Subcutaneous adipose tissue (tissue), 4 donors: ENCODE results near the gene KDELR3. TPM values are rescaled to one million over a fixed set of nuclear protein-coding genes. Genes with fewer than 3 reads are reported as not detected.

Experiments
- CTCF ChIP-seq: fragments of 450-650 bp; IDR thresholded peaks from one replicate; pipeline ENCODE4 v1.5.1; 2016; ENCODE audit warnings: low read depth, mild to moderate bottlenecking, control low read depth, antibody characterized with exemption, moderate library complexity
- total RNA-seq, 4 donors: library from RNA; depleted of rRNA; stranded (reverse); fragments of >200 nt; gene quantifications; one replicate each; pipeline ENCODE4 v1.1.0, GENCODE V29; 2016

Gene KDELR3
- total RNA-seq, 4 donors from 2014 or later: 12.8 to 32.0 (median 20.1) TPM

DNA sequence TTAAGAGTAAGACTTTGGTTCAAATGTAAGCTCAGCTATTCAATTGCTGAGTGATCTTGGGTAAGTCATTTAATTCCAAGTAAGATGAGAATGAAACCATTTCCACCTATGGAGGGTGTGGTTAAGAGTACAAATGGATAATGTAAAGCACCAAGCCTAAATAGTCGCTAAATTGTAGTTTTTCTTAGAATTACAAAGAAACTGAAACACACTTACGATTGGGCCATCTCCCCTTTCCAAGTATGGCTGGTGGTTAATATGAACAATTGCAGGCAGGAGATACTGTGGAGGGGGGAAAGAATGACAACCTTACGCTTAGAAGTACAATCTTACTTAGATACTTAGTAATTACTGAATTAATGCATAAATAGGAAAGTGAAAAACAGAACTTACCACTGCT, 30.0 kb downstream of the KDELR3 start:
- TF ChIP-seq CTCF: no peak

DNA sequence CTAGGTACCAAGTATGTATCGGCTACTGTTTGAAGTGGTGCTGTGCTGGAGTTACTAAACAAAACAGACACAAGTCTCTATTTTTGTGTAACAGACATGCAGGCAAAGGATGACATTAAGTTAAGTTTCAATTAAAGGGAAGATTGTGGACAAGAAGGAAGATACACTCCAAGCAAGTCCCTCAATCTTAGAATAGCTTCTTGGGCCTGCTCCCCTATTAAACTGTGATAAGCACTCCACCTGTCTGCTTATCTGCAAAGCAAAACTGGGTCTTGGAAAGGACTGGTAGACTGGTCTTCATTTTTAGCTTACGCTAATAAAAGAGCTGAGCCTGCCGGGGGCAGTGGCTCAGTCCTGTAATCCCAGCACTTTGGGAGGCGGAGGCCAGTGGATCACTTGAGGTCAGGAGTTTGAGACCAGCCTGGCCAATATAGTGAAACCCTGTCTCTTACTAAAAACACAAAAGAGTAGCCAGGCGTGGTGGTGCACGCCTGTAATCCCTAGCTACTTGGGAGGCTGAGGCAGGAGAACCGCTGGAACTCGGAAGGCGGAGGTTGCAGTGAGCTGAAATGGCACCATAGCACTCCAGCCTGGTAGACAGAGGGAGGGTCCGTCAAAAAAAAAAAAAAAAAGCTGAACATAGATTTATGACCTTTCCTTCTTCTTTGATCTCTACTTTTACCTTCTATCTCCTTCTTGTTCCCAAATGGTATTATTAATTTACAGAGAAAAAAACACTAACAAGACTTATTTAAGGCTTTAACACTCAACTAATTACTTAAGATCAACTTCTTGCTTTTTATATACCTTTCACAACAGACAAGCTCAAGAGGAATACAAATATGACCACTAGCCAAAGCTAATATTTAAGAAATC, 34.1 kb downstream of the KDELR3 start:
- no peak for TF ChIP-seq CTCF

DNA sequence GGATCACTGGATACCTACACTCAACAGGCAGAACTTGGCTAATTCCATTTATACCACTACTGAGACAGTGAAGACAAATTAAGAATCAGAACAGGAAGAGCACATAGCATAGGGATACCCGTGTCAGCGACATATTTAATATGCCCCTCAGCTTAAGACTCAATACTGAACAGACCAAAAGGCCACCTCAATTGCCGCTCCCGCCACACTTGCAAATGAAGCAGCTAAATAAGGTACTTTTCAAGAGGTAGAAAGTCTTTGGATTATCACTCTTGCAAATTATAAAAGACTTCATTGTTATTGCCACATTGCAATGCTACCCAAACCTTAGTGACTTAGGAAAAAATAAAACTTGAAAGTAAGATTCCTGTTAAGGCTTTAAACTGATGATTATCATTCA, 35.1 kb downstream of the KDELR3 start:
- no peak for TF ChIP-seq CTCF

- no peak for TF ChIP-seq CTCF
Observed at GRCh38 chr22:38504731-38505540, 37.0 kb downstream of the KDELR3 start.

GRCh38 chr22:38505541-38506117, 37.7 kb downstream of the KDELR3 start:
- no peak for TF ChIP-seq CTCF

DNA sequence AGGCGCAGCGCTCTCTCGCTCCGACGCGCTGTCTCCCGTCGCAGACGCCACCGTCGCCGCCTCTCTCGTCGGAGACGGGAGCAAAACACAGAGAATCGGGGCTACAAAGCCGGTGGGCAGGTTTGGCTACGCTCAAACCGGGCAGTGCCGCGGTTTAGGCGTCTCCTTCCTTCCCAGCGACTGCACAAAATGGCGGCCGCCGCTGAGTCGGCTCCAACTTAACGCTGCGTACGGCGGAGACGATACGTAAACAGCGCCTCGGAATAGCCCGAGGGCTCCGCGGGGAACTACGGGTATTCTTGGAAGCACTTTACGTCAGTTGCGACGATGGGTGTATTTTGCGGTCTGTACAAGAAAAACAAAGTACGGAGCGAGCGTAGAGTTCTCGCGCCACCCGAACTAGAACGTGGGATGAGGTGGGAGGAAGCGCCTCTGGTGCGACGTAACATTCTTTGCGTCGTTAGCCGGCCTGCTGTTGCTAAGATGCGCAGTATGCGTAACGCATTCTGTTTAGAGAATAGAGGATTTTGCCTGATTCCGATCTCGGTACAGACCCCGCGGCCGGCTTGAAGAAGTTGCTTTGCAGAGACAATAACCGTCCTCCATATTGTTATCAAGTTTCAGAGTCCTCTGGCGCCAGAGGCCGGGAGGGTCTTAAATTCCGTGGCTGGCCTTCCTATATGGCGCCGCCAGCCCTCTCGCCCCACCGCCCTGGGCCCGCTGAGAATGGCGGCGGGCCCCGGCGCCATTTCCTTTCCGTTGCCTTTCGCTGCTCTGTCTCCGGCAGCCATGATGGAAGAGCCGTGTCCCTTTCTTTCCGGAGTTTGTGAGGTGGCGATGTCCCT, 38.4 kb downstream of the KDELR3 start, which contains the start of gene DDX17:
Gene DDX17 (minus strand): TSS at position 194 of the 845 bp plus-strand sequence.
- no peak for TF ChIP-seq CTCF
